BE2C (cell line): Measurements from ENCODE around the gene SSTR1.
A peak's percentile ranks its signal among the peaks of the same experiment; 100 is the strongest.

ENCODE experiments used
- DNase-seq: peaks from one replicate; pipeline ENCODE4 v3.0.0-alpha.2; 2020
- H3K27me3 ChIP-seq: fragments of 250-450 bp; sonication (Bioruptor Pico); 2 replicates; pipeline ENCODE4 v1.5.1; 2020; ENCODE audit warnings: mild to moderate bottlenecking
- H3K36me3 ChIP-seq: fragments of 250-450 bp; sonication (Bioruptor Pico); 2 replicates; pipeline ENCODE4 v1.5.1; 2020; ENCODE audit warnings: mild to moderate bottlenecking
- H3K4me1 ChIP-seq: fragments of 250-450 bp; sonication (Bioruptor Pico); 2 replicates; pipeline ENCODE4 v1.5.1; 2020
- H3K4me3 ChIP-seq: 2 replicates; pipeline ENCODE4 v1.5.1; 2011; ENCODE audit warnings: low read depth, low read length
- H3K9me3 ChIP-seq: fragments of 250-450 bp; sonication (Bioruptor Pico); 2 replicates; pipeline ENCODE4 v1.5.1; 2020
- TF ChIP-seq, protein P1 (sequence below): IDR thresholded peaks from 2 replicates; pipeline ENCODE4 v1.5.1; 2012; ENCODE audit warnings: mild to moderate bottlenecking, low read depth, low read length

The SSTR1 gene

GRCh38 chr14:38211255-38211735 lies 3.6 kb downstream of the SSTR1 start:
- peak overlapping the region; percentile 64 for H3K4me3 ChIP-seq
- peak; percentile 23 for DNase-seq
- peaks cover 5% of the 10 kb centered on the region; the same call in 1 of the 2 replicates for H3K9me3 ChIP-seq
- H3K27me3 ChIP-seq = no peaks in the 10 kb centered on the region
- H3K36me3 ChIP-seq = no peaks in the 10 kb centered on the region
- no peaks in the 10 kb centered on the region for H3K4me1 ChIP-seq
- TF ChIP-seq, protein P1, sequence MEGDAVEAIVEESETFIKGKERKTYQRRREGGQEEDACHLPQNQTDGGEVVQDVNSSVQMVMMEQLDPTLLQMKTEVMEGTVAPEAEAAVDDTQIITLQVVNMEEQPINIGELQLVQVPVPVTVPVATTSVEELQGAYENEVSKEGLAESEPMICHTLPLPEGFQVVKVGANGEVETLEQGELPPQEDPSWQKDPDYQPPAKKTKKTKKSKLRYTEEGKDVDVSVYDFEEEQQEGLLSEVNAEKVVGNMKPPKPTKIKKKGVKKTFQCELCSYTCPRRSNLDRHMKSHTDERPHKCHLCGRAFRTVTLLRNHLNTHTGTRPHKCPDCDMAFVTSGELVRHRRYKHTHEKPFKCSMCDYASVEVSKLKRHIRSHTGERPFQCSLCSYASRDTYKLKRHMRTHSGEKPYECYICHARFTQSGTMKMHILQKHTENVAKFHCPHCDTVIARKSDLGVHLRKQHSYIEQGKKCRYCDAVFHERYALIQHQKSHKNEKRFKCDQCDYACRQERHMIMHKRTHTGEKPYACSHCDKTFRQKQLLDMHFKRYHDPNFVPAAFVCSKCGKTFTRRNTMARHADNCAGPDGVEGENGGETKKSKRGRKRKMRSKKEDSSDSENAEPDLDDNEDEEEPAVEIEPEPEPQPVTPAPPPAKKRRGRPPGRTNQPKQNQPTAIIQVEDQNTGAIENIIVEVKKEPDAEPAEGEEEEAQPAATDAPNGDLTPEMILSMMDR = no peak

- no peaks in the 10 kb centered on the region for H3K4me1 ChIP-seq
- no peaks in the 10 kb centered on the region for H3K27me3 ChIP-seq
- DNase-seq = no peak
- peaks cover 5% of the 10 kb centered on the region; the same call in 1 of the 2 replicates for H3K9me3 ChIP-seq
- peak overlapping the region; percentile 64; the same call in 1 of the 2 replicates for H3K4me3 ChIP-seq
- TF ChIP-seq, protein P1 = no peak
- no peaks in the 10 kb centered on the region for H3K36me3 ChIP-seq
Observed at GRCh38 chr14:38212111-38212510, 4.4 kb downstream of the SSTR1 start.

GRCh38 chr14:38213001-38213400 lies 5.3 kb downstream of the SSTR1 start:
- DNase-seq = no peak
- TF ChIP-seq, protein P1 = no peak
- Histone ChIP-seq H3K9me3 (peaks cover 5% of the 10 kb centered on the region; the same call in 1 of the 2 replicates), H3K36me3 (no peaks in the 10 kb centered on the region), H3K4me1 (no peaks in the 10 kb centered on the region), H3K4me3 (no peak overlapping the region), H3K27me3 (no peaks in the 10 kb centered on the region)

DNA sequence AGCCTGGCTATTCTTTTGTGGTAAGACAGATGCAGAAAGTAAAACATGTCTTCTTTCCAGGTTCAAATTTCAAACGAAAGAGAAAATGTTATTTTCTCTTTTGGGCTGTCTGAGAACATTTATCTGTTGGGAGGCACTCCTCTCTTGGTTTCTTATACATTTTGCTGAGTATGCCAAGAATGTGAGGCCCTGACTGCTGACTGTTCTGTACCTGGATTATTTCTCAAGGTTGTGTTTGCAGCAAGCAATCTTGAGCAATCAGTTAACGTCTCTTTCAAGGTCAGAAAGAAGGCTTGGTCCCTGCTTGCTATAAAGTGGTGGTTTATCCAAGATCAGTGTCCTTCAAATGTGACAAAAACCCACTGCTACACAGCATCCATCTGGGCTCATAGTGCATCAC lies 9.8 kb downstream of the SSTR1 start:
- Histone ChIP-seq H3K9me3 (no peaks in the 10 kb centered on the region), H3K27me3 (no peaks in the 10 kb centered on the region), H3K4me3 (no peak overlapping the region), H3K4me1 (no peaks in the 10 kb centered on the region), H3K36me3 (no peaks in the 10 kb centered on the region)
- DNase-seq = no peak
- TF ChIP-seq, protein P1 = no peak

DNA sequence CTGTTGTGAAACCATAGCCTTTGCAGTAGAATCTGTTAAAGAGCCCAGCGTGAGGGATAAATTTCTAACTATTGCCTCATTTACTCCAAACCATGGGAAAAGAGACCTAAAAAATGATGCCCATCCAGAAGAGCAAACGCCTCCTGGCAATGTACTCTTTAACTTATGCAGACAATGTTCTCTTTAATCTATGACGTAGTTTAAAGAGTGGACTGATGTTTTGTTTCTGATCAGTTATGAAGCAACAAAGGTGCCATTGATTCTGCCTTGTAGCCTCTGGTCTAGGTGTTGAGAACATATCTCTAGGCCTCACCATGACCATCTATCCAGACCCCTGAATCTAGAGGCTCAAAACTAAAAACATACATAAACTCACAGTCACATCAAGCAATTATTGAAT lies 13.4 kb downstream of the SSTR1 start:
- Histone ChIP-seq H3K36me3 (no peaks in the 10 kb centered on the region), H3K9me3 (no peaks in the 10 kb centered on the region), H3K4me1 (no peaks in the 10 kb centered on the region), H3K4me3 (no peak overlapping the region), H3K27me3 (no peaks in the 10 kb centered on the region)
- TF ChIP-seq, protein P1 = no peak
- DNase-seq = no peak

DNA sequence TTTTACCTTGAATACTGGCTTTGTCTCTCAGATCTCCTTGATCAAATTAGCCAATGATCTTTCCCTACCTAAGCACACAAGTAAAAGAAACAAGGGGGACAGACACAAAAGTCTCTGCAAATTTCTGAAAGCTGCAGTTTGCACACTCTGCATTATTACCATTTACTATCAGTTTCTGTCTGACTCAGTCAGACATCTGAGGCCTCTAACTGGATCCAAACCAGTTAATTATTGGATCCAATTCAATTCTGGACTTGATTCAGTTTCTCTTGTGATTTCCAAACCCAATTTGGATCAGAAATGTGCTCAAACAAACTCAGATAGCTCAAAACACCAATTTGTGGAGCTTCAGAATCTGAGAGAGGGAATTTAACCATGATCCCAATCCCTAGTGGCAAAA lies 16.6 kb downstream of the SSTR1 start:
- TF ChIP-seq, protein P1 = no peak
- no peak for DNase-seq

More for the DNA sequence above, 16.6 kb downstream of the SSTR1 start:
- Histone ChIP-seq H3K36me3 (no peaks in the 10 kb centered on the region), H3K9me3 (no peaks in the 10 kb centered on the region), H3K4me1 (no peaks in the 10 kb centered on the region), H3K4me3 (no peak overlapping the region), H3K27me3 (no peaks in the 10 kb centered on the region)
